Chondrocyte (in vitro differentiated cells): ENCODE measurements around the gene DERL2. TPM values are rescaled to one million over a fixed set of nuclear protein-coding genes. Genes with fewer than 3 reads are reported as not detected.

Experiments
- DNase-seq: peaks from one replicate; pipeline ENCODE4 v3.0.0; 2021; ENCODE audit warnings: mixed read lengths, low spot score
- H3K27ac Mint-ChIP-seq: one replicate; pipeline ENCODE4 v1.8.0; 2021; ENCODE audit warnings: mild to moderate bottlenecking, moderate library complexity, mixed read lengths; ENCODE audit not compliant: unreplicated experiment
- H3K27me3 Mint-ChIP-seq: 2 replicates; pipeline ENCODE4 v1.8.0; 2021; ENCODE audit warnings: low read depth, mixed read lengths
- H3K36me3 Mint-ChIP-seq: 2 replicates; pipeline ENCODE4 v1.8.0; 2021; ENCODE audit warnings: low read depth, mixed read lengths
- H3K4me1 Mint-ChIP-seq: 2 replicates; pipeline ENCODE4 v1.8.0; 2021; ENCODE audit warnings: low read depth, mild to moderate bottlenecking, mixed read lengths
- H3K4me3 Mint-ChIP-seq: one replicate; pipeline ENCODE4 v1.8.0; 2021; ENCODE audit warnings: mild to moderate bottlenecking, moderate library complexity, mixed read lengths; ENCODE audit not compliant: unreplicated experiment
- H3K9me3 Mint-ChIP-seq: 2 replicates; pipeline ENCODE4 v1.8.0; 2021; ENCODE audit warnings: low read depth, mixed read lengths
- total RNA-seq: library from RNA; stranded (reverse); gene quantifications from 3 replicates; pipeline ENCODE4 v1.2.1, GENCODE V29; 2021
- TF ChIP-seq, protein P1 (sequence below): fragments of 200-600 bp; sonication (generic); IDR thresholded peaks from 2 replicates; pipeline ENCODE4 v1.5.0; 2021; ENCODE audit warnings: antibody characterized with exemption, mild to moderate bottlenecking, moderate library complexity

The DERL2 gene
- total RNA-seq, 1 donor from 2014 or later, result 74.9 TPM

DNA sequence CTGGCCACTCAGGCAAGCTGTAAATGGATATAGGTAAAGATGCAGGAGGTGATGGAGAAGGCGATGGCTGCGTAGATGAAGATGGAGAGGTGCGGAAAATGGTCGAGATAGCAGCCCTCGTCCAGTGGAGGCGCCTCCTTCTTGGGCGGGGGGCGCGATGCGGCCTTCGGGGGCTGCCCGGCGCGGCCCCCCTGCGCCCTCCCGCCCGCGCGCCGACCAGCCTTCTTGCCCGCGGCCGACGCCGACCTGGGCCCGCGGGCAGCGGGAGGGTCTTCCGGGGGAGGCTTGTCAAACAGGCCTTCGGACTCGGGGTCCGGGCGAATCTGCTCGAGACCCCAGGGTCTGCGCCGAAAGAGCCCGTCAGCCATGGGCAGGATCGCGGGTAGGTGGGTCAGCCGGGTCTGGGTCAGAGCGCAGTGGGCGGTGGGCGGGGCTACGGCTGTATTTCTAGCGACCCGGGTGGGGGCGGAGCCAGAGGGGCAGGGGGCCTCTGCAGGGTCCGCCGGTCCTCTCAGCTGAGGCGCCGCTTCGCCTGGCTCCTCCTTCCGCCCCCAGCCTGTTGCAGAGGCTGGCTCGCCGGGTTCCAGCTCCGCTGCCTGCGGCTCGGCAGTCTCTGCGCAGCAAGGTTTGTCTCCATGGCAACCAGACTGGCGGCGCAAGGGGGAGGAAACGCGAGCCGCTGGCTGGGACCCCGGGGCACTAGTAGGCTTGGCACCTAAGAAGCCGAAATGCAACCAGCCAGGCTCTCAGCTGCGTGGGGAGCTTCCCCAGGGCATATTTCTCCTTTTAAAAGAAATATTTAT, 14.8 kb upstream of the DERL2 start:
- H3K4me3 Mint-ChIP-seq, result peak overlapping the region; percentile 93
- peak; percentile 96 for DNase-seq
- peak overlapping the region; percentile 66 for H3K27ac Mint-ChIP-seq
- H3K9me3 Mint-ChIP-seq, result no peaks in the 10 kb centered on the region
- H3K27me3 Mint-ChIP-seq, result no peaks in the 10 kb centered on the region
- TF ChIP-seq, protein P1, sequence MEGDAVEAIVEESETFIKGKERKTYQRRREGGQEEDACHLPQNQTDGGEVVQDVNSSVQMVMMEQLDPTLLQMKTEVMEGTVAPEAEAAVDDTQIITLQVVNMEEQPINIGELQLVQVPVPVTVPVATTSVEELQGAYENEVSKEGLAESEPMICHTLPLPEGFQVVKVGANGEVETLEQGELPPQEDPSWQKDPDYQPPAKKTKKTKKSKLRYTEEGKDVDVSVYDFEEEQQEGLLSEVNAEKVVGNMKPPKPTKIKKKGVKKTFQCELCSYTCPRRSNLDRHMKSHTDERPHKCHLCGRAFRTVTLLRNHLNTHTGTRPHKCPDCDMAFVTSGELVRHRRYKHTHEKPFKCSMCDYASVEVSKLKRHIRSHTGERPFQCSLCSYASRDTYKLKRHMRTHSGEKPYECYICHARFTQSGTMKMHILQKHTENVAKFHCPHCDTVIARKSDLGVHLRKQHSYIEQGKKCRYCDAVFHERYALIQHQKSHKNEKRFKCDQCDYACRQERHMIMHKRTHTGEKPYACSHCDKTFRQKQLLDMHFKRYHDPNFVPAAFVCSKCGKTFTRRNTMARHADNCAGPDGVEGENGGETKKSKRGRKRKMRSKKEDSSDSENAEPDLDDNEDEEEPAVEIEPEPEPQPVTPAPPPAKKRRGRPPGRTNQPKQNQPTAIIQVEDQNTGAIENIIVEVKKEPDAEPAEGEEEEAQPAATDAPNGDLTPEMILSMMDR, result no peak
- H3K4me1 Mint-ChIP-seq, result peaks cover 20% of the 10 kb centered on the region
- H3K36me3 Mint-ChIP-seq, result no peaks in the 10 kb centered on the region

- peaks cover 20% of the 10 kb centered on the region for H3K4me1 Mint-ChIP-seq
- no peaks in the 10 kb centered on the region for H3K9me3 Mint-ChIP-seq
- peak overlapping the region; percentile 93 for H3K4me3 Mint-ChIP-seq
- no peak for DNase-seq
- H3K36me3 Mint-ChIP-seq, result no peaks in the 10 kb centered on the region
- peak overlapping the region; percentile 54 for H3K27ac Mint-ChIP-seq
- TF ChIP-seq, protein P1, result no peak
- no peaks in the 10 kb centered on the region for H3K27me3 Mint-ChIP-seq
These were observed 14.2 kb upstream of the DERL2 start for GRCh38 chr17:5500247-5500588.

DNA sequence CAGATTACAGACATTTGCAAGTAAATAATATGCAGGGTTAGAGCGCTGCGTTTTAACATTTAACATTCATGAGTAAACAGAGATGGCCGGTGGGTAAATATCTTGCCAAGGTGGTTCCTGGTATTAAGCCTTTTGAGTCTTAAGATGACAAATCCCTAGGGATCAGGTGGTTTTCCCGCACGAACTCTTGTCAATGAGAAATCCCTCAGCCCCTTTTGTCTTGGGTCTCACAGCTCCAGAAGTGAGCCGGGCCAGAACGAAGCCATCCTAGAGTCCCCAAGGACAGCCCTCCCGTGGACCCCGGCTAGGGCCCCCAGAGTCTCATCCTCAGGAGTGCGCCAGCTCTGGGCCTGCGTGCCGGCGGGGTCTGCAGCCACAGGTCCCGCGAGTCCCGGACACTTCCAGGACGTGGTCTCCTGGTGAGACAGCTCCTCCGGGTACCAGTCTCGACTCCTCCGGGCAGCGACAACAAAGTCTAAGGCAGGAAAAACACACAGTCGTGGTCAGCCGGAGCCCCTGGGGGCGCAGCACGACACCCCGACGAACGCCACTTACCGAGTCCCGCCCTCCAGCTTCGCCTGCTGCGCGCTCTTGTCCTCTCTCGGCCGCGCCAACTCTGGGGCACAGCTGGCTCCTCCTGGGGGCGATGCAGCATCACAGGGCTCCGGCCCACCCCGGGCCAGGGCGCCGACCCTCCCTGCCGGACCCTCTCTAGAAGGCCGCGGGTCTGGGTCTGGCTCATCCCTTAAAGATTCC, 13.7 kb upstream of the DERL2 start:
- Mint-ChIP-seq H3K27me3 (no peaks in the 10 kb centered on the region), H3K27ac (no peak overlapping the region), H3K36me3 (no peaks in the 10 kb centered on the region), H3K4me3 (peak overlapping the region; percentile 93), H3K9me3 (no peaks in the 10 kb centered on the region), H3K4me1 (peaks cover 20% of the 10 kb centered on the region)
- no peak for DNase-seq
- TF ChIP-seq, protein P1, result no peak

DNA sequence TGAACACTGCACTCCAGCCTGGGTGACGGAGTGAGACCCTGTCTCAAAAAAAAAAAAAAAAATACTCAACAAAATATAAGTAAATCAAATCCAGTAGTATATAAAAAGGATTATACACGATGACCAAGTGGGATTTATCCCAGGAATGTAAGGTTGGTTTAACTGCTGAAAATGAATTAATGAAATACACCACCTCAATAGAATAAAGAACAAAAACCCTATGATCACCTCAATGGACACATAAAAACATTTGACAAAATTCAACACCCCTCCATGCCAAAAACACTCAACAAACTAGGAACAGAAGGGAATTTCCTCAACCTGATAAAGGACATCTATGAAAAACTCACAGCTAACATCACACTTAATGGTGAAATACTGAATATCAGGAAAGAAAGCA, 7.0 kb upstream of the DERL2 start:
- TF ChIP-seq, protein P1, result no peak
- Mint-ChIP-seq H3K27me3 (no peaks in the 10 kb centered on the region), H3K4me1 (peaks cover 7% of the 10 kb centered on the region), H3K9me3 (peaks cover 7% of the 10 kb centered on the region), H3K36me3 (peaks cover 10% of the 10 kb centered on the region), H3K27ac (no peak overlapping the region), H3K4me3 (no peak overlapping the region)
- DNase-seq, result no peak

- H3K4me1 Mint-ChIP-seq, result peaks cover 40% of the 10 kb centered on the region
- DNase-seq, result no peak
- no peaks in the 10 kb centered on the region for H3K27me3 Mint-ChIP-seq
- no peak overlapping the region for H3K4me3 Mint-ChIP-seq
- peaks cover 10% of the 10 kb centered on the region for H3K9me3 Mint-ChIP-seq
- peaks cover 14% of the 10 kb centered on the region for H3K36me3 Mint-ChIP-seq
- TF ChIP-seq, protein P1, result no peak
- H3K27ac Mint-ChIP-seq, result no peak overlapping the region
These were observed 2.8 kb upstream of the DERL2 start for GRCh38 chr17:5488752-5489151.
